Stimulated activated effector memory CD8-positive, alpha-beta T cell treated with anti-CD3 and anti-CD28 coated beads, Interleukin-12 subunit alpha, Interleukin-12 subunit beta, amount 100 ng/mL, for 72 hours (primary cell): Measurements from ENCODE around the gene SAMD3.
"Not testable (repeated sequence)": the region's sequence is repeated elsewhere in the genome, so short reads cannot be mapped to it uniquely, and the experiment has no call there.

Experiments used
- ATAC-seq: fragments of 150-1000 bp; cut with Tn5 transposase; 2 replicates; pipeline ENCODE4 v1.10.0; 2021
- DNase-seq, 2 donors: peaks; one replicate each; pipeline ENCODE4 v3.0.0; 2021 to 2022; ENCODE audit warnings: low spot score in 2 of 2
- H3K27ac Mint-ChIP-seq: one replicate; pipeline ENCODE4 v1.8.0; 2022; ENCODE audit warnings: mild to moderate bottlenecking, mixed read lengths
- H3K36me3 Mint-ChIP-seq: one replicate; pipeline ENCODE4 v1.8.0; 2022; ENCODE audit warnings: mild to moderate bottlenecking, mixed read lengths
- H3K4me1 Mint-ChIP-seq: one replicate; pipeline ENCODE4 v1.8.0; 2022; ENCODE audit warnings: mixed read lengths
- H3K4me3 Mint-ChIP-seq: one replicate; pipeline ENCODE4 v1.8.0; 2022; ENCODE audit warnings: mild to moderate bottlenecking, mixed read lengths
- H3K9me3 Mint-ChIP-seq: one replicate; pipeline ENCODE4 v1.8.0; 2022; ENCODE audit warnings: mixed read lengths

Gene SAMD3

GRCh38 chr6:130230531-130230930 lies 7.8 kb upstream of the SAMD3 start:
- not testable (repeated sequence) for H3K36me3 Mint-ChIP-seq, DNase-seq, ATAC-seq, H3K4me3 Mint-ChIP-seq, H3K27ac Mint-ChIP-seq, H3K4me1 Mint-ChIP-seq, H3K9me3 Mint-ChIP-seq

DNA sequence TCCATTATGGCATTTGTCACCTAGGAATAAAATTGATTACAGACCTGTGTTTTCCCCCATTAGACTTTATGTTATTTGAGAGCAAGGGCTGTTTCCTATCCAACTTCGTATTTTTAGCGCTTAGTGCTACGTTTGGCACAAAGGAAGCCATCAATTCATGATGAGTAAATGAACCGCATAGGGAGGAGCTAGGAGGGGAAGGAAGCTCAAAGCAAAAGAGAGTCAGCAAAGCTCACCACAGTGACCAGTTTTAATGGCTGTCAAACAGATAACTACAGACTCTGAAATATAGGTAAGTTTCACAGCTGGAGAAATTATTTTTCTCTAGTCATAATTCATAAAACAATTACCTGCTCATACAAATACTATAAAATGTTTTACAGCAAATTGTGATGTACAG lies 6.9 kb upstream of the SAMD3 start:
- DNase-seq (no peak), ATAC-seq (peak; percentile 92)
- peaks cover 13% of the 10 kb centered on the region for H3K4me1 Mint-ChIP-seq
- peaks cover 5% of the 10 kb centered on the region for H3K9me3 Mint-ChIP-seq
- no peaks in the 10 kb centered on the region for H3K36me3 Mint-ChIP-seq
- H3K27ac Mint-ChIP-seq = no peak overlapping the region
- H3K4me3 Mint-ChIP-seq = no peak overlapping the region

- DNase-seq = peak; percentile 34 to 81
- H3K4me1 Mint-ChIP-seq = peaks cover 25% of the 10 kb centered on the region
- H3K9me3 Mint-ChIP-seq = peaks cover 5% of the 10 kb centered on the region
- H3K36me3 Mint-ChIP-seq = peaks cover 5% of the 10 kb centered on the region
- peak overlapping the region; percentile 89 for H3K27ac Mint-ChIP-seq
- peak; percentile 96 for ATAC-seq
- peak overlapping the region; percentile 70 for H3K4me3 Mint-ChIP-seq
These were observed 757 bp upstream of the SAMD3 start for GRCh38 chr6:130223508-130223907.

DNA sequence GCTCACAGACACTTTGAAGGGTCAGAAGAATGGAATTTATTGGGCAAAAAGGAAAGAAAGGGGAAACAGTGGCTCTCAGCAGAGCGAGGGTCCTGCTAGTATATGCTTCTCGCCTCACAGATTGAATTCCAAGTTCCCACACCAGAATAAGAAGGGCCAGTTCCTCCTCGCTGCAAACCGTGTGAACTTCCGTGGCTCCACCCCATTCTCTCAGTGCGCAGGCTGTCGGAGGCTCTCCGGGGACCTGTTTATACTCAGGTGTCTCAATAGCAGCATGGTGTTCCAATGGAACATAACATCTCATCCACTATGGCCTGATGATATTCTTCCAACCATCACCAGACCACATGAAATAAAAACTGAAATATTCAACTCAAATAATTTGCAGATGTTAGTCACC lies 4.6 kb downstream of the SAMD3 start:
- no peaks in the 10 kb centered on the region for H3K9me3 Mint-ChIP-seq
- peaks cover 36% of the 10 kb centered on the region for H3K4me1 Mint-ChIP-seq
- ATAC-seq (peak; percentile 49), DNase-seq (no peak)
- peak overlapping the region; percentile 67 for H3K27ac Mint-ChIP-seq
- peak overlapping the region; percentile 70 for H3K4me3 Mint-ChIP-seq
- peaks cover 23% of the 10 kb centered on the region for H3K36me3 Mint-ChIP-seq

DNA sequence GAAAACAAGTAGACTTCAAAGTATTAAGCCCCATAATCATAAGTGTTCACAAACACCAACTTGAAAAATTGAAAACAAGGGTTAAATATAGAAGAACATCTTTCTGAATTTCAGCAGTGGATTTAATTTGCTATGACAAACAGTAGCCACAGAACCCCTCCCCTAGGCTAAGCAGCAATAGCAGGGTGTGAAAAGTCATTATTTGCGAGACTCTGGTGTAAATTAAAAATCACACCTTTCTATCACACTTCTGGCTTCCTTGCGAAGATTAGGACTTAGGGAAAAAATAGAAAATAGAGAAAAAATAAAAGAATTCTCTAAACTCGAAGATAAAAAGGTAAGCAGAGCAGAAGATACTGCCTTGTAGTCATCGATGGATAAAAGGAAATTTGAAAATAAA lies 6.1 kb downstream of the SAMD3 start:
- no peak for DNase-seq
- peaks cover 41% of the 10 kb centered on the region for H3K4me1 Mint-ChIP-seq
- H3K4me3 Mint-ChIP-seq = peak overlapping the region; percentile 72
- no peaks in the 10 kb centered on the region for H3K9me3 Mint-ChIP-seq
- ATAC-seq = no peak
- H3K27ac Mint-ChIP-seq = peak overlapping the region; percentile 77
- peaks cover 29% of the 10 kb centered on the region for H3K36me3 Mint-ChIP-seq

- Mint-ChIP-seq H3K9me3 (no peaks in the 10 kb centered on the region), H3K4me3 (peak overlapping the region; percentile 72), H3K36me3 (peaks cover 30% of the 10 kb centered on the region), H3K4me1 (peaks cover 45% of the 10 kb centered on the region), H3K27ac (peak overlapping the region; percentile 77)
- peak in 1 of 2 donors; percentile 16 for DNase-seq
- peak; percentile 86 for ATAC-seq
These were observed 7.2 kb downstream of the SAMD3 start for GRCh38 chr6:130215526-130215925.

DNA sequence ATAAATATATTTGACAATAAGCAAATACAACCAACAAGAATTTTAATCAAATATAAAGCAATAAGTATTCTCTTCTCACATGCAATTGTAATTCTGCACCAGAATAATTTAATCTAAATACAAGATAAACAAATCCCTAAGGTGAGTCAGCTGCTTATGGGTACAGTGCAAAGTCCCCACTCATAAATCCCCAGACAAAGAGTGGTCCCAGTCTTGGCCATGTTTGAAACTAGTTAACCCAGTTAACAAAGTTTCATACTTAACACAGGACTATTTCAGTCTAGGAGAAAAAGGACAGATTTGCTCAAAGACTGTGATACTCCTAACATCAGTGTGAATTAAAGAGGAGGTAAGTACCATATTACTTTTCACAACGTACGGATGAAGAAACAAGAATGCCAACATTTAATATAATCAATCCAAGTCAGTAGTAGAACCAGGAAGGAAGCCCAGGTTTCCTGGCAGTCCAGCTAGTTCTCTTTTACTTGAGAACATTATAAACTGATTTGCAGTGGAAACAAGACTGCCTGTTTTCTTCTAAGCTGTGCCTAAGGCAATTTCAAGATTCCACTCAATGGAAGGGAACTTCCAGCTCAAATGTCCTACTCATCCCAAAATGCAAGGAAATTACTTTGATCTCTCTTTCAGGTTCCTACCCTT lies 10.4 kb downstream of the SAMD3 start:
- H3K36me3 Mint-ChIP-seq = peaks cover 56% of the 10 kb centered on the region
- peak overlapping the region; percentile 92 for H3K27ac Mint-ChIP-seq
- H3K9me3 Mint-ChIP-seq = no peaks in the 10 kb centered on the region
- ATAC-seq = no peak
- peak overlapping the region; percentile 72 for H3K4me3 Mint-ChIP-seq
- DNase-seq = peak in 1 of 2 donors; percentile 38
- peaks cover 54% of the 10 kb centered on the region for H3K4me1 Mint-ChIP-seq

- peak overlapping the region; percentile 72 for H3K4me3 Mint-ChIP-seq
- peaks cover 58% of the 10 kb centered on the region for H3K4me1 Mint-ChIP-seq
- ATAC-seq (peak; percentile 83), DNase-seq (peak in 1 of 2 donors; percentile 49)
- H3K9me3 Mint-ChIP-seq = no peaks in the 10 kb centered on the region
- peak overlapping the region; percentile 92 for H3K27ac Mint-ChIP-seq
- H3K36me3 Mint-ChIP-seq = peaks cover 63% of the 10 kb centered on the region
These were observed 11.1 kb downstream of the SAMD3 start for GRCh38 chr6:130211691-130212090.

DNA sequence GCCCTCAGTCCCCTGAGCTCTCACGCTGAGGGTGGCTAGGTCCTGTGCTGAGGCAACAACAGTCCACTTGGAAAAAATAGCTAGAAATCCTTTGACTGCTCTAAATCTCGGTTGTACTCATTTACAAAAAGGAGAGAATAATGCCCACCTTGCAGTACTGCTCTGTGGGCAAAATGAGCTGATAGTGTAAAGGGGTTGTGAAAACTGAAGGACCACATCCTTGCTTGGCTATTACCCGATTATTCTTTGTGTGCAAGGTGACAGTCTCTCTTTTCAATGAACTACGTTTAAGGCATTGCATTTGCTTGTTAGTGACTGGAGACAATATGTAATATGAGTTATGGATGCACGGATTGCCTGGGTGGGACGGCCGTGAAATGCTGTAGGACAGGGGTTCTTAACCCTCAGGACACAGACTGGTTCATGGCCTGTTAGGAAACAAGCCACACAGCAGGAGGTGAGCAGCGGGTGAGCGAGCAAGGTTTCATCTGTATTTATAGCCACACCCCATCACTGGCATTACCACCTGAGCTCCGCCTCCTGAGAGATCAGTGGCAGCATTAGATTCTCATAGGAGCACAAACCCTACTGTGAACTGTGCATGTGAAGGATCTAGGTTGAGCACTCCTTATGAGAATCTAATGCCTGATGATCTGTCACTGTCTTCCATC lies 14.6 kb downstream of the SAMD3 start:
- ATAC-seq (peak; percentile 27), DNase-seq (no peak)
- Mint-ChIP-seq H3K9me3 (no peaks in the 10 kb centered on the region), H3K4me1 (peaks cover 71% of the 10 kb centered on the region), H3K36me3 (peaks cover 76% of the 10 kb centered on the region), H3K4me3 (peak overlapping the region; percentile 30), H3K27ac (peak overlapping the region; percentile 35)

- Mint-ChIP-seq H3K27ac (peak overlapping the region; percentile 53), H3K4me3 (no peak overlapping the region), H3K9me3 (no peaks in the 10 kb centered on the region), H3K4me1 (peaks cover 70% of the 10 kb centered on the region), H3K36me3 (peaks cover 76% of the 10 kb centered on the region)
- ATAC-seq (no peak), DNase-seq (no peak)
These were observed 16.3 kb downstream of the SAMD3 start for GRCh38 chr6:130206479-130206878.

- no peak overlapping the region for H3K4me3 Mint-ChIP-seq
- H3K27ac Mint-ChIP-seq = no peak overlapping the region
- peaks cover 71% of the 10 kb centered on the region for H3K4me1 Mint-ChIP-seq
- ATAC-seq (no peak), DNase-seq (no peak)
- H3K9me3 Mint-ChIP-seq = no peaks in the 10 kb centered on the region
- H3K36me3 Mint-ChIP-seq = peaks cover 70% of the 10 kb centered on the region
These were observed 18.4 kb downstream of the SAMD3 start for GRCh38 chr6:130204322-130204721.

GRCh38 chr6:130203370-130203769 lies 19.4 kb downstream of the SAMD3 start:
- peak overlapping the region; percentile 53 for H3K4me3 Mint-ChIP-seq
- peaks cover 73% of the 10 kb centered on the region for H3K4me1 Mint-ChIP-seq
- no peak for ATAC-seq
- no peaks in the 10 kb centered on the region for H3K9me3 Mint-ChIP-seq
- DNase-seq = no peak
- H3K36me3 Mint-ChIP-seq = peaks cover 61% of the 10 kb centered on the region
- H3K27ac Mint-ChIP-seq = peak overlapping the region; percentile 82

DNA sequence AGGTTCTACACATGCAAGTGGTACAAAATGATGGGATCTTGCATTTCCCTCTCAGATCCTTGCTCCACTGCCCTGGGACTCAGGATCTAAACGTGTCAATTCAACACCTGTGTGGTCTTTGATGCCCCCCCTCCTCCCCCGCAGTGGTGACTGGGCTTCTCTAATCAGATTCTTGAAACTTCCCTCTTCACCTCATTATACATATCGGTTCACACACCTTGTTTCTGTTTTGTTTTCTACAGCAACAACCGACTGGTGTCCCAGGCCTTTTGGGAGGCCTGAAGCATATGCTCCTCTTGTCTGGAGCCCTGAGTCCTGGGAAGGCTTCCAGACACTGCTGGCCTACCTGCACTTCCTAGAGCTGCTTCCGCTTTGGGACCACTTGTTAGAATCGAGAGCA lies 20.0 kb downstream of the SAMD3 start:
- Mint-ChIP-seq H3K4me1 (peaks cover 73% of the 10 kb centered on the region), H3K4me3 (peak overlapping the region; percentile 53), H3K27ac (peak overlapping the region; percentile 82), H3K36me3 (peaks cover 55% of the 10 kb centered on the region), H3K9me3 (no peaks in the 10 kb centered on the region)
- ATAC-seq (peak; percentile 74), DNase-seq (no peak)

- H3K36me3 Mint-ChIP-seq = peaks cover 31% of the 10 kb centered on the region
- no peaks in the 10 kb centered on the region for H3K9me3 Mint-ChIP-seq
- peaks cover 73% of the 10 kb centered on the region for H3K4me1 Mint-ChIP-seq
- DNase-seq (no peak), ATAC-seq (no peak)
- no peak overlapping the region for H3K4me3 Mint-ChIP-seq
- peak overlapping the region; percentile 21 for H3K27ac Mint-ChIP-seq
These were observed 22.7 kb downstream of the SAMD3 start for GRCh38 chr6:130200020-130200419.

DNA sequence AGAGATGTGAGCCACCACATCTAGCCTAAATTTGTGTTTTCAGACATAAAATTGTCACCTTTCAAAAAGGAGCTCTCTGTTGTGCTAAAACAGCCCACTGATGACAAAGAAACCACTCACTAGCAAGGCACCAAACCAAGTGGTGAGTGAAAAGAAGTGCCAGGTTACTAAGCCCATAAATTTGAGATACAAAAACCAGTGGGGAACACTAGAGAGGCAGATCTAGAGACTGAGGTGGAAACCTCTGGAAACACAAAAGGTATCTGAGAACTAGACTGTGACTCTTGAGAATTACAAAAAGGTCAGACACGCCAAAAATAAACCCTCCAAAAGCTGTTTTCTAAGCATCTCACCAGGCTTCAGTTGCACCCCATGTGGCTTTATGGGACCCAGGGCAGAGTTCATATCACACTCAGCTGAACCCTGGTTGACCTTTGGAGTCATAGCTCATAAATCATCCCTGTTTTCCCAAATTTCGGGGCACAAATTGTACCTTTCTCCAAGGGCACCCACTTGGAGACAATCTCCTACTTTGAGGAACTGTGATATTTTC lies 24.2 kb downstream of the SAMD3 start:
- Mint-ChIP-seq H3K36me3 (peaks cover 28% of the 10 kb centered on the region), H3K4me3 (no peak overlapping the region), H3K9me3 (no peaks in the 10 kb centered on the region), H3K27ac (peak overlapping the region; percentile 86), H3K4me1 (peaks cover 79% of the 10 kb centered on the region)
- ATAC-seq = peak; percentile 78
- no peak for DNase-seq
